Measurements from ENCODE around the gene ABLIM3.

GRCh38 chr5:149133795-149134777 lies 7.2 kb upstream of the ABLIM3 start:
- TF ChIP-seq POLR2A (IDR thresholded peaks at IDR 0.05) = no peak
- no peak for TF ChIP-seq CTCF (IDR thresholded peaks at IDR 0.05)
